ENCODE results near the gene FAM174C.

GRCh38 chr19:1324249-1324805, 49.0 kb downstream of the FAM174C start:
- TF ChIP-seq CTCF (IDR thresholded peaks at IDR 0.05) (no peak), POLR2A (IDR thresholded peaks at IDR 0.05) (no peak)
